Limb (tissue), 2 donors: ENCODE results near the gene OSER1.
"Not testable (repeated sequence)": the region's sequence is repeated elsewhere in the genome, so short reads cannot be mapped to it uniquely, and the experiment has no call there.

Source experiments
- DNase-seq, 2 donors: peaks; one replicate each; pipeline ENCODE4 v3.0.0-alpha.2; 2016; ENCODE audit errors: extremely low spot score in 2 of 2

The OSER1 gene

DNA sequence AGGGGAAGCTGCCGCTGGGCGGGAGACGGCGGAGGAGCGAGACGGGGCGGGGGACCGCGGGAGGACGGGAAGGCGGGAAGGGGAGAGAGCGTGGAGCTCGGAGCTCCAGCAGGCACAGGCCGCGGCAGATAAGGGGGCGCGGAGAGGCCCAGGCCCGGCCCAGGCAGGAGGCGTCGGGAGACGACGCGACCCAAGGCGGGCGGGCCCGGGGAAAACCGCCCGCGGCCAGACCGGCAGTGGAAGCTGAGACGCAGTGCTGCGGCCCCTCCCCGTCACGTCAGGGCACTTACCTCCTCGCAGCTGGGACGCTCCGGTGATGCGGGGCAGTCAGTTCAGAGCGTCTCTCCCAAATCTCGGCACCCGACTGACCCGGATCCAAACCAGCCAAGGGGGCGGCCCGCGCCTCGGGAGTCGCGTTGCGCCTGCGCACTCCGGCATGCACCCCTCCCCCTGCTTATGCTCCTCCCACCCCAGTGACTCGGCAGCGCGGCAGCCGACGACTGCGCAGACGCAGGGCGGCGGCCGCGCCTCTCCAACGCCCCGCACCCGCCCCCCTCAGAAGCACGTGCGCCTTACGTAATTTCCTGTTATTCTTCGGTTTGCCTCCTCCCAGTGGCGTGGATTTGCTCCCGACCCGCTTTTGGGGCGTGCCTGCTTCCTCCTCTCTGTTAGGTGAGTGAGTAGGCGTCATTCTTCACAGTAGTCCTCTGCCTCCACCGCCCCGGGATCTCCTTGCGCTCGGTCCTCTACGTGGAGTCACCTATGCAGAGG lies at the start of gene OSER1:
OSER1 (minus strand) TSS at position 366 of the 771 bp plus-strand sequence. CDS start 3,814 bp downstream, outside the sequence.
- peak; percentile 96 to 99 for DNase-seq

DNA sequence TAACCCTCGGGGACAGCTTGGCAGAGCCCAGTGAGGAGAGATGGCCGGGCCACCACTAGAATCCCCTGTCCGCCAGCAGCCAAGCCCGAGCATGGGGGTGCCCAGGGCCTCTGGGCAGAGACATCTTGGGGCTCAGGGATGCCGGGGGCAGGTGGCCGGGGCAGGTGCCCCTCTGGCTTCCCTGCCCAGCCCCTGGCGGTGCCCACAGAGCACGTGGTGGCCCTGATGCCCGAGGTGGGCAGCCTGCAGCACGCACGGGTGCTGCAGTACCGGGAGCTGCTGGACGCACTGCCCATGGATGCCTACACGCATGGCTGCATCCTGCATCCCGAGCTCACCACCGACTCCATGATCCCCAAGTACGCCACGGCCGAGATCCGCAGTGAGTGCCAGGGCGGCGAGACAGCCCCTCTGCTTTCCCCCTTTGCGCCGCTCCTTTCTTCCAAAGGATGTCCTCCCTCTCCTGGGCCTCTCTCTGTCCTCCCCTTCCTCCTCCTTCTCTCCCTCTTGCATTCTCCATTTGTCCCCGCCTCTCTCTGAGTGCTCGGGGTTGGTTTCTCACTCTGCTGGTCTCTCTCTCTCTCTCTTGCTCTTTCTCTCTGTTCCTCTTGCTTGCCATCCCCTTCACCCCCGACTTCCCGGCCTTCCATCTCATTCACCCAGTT lies 47.8 kb upstream of the OSER1 start:
- no peak for DNase-seq

DNA sequence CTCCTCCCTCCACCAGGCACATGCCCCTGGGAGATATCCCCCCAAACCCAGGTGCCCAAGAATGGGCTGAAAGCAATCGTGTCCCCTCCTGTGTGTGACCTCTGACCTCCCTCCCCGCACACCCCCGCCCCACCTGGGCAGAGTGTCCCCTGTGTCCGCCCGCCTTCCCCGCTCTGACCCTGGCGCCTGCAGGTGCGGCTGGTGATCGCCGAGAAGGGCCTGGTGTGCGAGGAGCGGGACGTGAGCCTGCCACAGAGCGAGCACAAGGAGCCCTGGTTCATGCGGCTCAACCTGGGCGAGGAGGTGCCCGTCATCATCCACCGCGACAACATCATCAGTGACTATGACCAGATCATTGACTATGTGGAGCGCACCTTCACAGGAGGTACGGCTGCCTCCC lies 46.4 kb upstream of the OSER1 start:
- no peak for DNase-seq

DNA sequence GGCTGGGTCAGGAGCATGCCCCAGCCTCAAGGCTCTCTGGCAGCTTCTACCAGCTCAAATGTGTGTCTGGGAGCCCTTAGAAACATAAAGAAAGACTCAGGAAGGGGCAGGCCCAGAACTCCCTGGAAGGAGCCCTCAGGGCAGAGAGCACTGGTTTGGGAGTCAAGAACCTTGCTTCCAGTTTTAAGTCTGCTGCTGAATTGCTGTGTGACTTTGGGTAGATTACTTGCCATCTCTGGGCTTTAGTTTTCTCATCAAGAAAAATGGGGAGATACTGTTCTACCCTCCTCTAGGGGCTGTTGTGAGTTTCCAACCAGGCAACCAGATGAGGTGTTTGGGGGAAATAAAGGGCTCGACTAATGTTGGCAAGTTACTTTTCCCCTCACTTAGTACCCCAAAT lies 45.4 kb upstream of the OSER1 start:
- no peak for DNase-seq

DNA sequence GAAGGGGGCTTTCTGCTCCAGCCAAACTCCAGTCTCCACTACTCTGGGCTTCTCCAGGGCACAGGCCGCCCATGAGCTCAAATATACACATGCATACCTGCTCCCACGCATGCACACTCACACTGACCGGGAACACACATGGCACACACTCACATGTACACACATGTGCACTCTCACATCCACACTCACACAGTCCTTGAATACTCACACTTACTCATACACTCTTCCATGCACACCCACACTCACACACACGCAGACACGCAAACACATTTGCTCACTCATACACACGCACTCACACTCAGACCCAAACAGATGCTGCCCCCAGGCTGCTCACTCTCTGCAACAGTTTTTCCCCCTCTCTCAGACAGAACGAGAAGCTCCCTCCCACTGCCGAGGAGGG lies 43.5 kb upstream of the OSER1 start:
- DNase-seq = no peak

DNA sequence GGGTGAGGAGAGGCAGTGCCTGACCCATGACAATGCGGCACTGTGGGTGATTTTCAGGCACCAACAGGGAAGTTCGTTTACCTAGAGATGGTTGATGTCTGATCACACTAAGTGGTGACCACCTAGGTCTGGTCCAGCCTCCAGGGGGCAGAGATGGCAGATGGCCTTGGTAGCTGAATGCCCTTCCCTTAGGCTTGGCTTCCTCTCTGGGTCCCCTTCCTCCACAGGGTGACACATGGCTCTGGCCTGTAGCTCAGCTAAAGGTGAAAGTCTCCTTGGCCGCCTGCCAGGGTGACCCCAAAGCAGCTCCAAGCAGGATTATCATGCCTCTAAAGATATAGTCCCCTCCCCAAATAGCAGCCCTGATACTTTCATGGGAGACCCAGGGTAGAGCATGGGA lies 43.0 kb upstream of the OSER1 start:
- DNase-seq = no peak

DNA sequence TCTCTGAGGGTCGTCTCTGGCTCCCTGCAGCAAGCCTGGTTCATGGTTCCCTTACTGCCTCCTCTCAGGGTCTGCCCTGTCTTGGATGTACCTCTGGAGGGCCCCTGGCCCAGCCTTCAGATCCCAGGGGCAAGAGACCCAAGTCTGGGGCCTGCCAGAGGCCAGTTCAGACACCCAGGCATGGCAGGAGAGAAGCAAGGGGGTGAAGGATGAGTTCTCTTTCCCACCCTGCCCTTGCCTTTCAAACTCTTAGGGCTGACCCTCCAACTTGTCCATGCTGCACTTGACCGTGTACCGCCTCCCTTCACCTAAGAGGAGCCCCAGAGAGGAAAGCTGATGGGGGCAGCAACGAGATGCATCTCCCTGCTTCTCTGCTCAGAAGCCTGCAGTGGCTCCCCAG lies 40.7 kb upstream of the OSER1 start:
- DNase-seq = no peak

DNA sequence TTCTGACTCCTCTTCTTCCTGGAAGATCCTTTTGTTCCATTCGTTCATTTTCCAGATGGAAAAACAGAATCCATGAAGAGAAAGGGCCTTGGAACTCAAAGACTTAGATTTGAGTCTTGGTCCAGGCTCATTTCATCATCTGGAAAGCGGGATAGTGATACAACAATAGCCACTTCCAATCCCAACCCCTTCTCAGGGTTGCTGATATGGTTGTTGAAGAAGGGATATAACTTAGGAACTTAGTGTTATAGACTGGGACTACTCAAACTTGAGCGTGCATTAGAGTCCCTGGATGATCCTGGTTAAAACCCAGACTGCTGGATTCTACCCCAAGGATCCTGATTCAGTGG lies 37.8 kb upstream of the OSER1 start:
- peak in 1 of 2 donors; percentile 5 for DNase-seq

DNA sequence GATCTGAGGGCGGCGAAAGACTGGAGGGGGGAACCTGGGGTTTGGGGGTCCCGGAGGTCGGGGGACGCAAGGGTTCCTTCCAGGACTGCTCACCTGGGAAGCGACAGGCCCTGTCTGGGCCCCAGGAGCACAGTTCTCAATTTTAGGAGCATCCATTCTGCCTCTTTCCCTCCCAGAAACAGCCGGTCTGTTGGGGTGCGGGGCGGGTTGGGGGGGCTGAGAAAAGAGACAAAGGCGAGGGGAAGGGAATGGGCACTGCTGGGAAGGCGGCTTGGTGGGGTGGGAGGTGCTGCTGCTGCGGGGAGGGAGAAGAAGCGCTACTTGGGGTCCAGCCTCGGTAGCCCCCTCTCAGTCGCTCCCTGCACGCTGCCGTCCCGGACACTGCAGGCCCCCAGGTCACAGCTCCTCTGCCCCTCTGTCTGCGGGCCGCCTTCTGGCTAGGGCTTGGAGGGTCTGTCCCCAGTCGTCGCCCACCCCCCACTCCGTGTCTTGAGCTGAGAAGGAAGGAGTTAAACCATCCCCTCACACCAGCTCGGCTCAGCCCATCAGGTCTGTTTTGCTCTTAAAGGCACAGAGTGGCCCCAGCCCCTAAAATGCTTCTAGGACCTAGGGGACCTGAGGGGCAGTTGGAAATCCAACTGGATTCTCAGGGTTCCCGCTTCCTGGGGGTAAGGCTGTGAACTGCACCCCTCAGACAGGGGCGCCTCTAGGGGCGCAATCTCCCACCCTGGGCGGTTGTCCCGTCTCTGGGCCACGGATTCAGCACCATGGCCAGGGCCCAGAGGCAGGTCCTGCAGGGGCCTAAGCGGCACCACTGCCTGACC lies 37.2 kb upstream of the OSER1 start:
- DNase-seq = peak in 1 of 2 donors; percentile 76

DNA sequence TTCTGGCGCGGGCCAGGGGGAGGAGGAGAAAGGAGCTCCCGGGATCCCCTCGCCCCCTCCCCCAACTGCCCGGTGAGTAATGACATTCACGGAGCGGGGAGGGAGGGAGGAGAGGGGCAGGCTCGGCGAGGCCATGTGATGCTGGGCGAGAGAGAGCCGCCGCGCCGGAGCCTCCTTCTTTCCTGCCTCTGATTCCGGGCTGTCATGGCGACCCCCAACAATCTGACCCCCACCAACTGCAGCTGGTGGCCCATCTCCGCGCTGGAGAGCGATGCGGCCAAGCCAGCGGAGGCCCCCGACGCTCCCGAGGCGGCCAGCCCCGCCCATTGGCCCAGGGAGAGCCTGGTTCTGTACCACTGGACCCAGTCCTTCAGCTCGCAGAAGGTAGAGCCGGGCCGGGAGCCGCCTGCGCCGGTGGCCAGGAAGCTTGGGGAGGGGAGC lies 36.6 kb upstream of the OSER1 start, which contains the start of gene GDAP1L1:
GDAP1L1 (plus strand) TSS at position 178 of the 441 bp plus-strand sequence; CDS start at position 205, 27 bp downstream.
- DNase-seq = peak in 1 of 2 donors; percentile 63

DNA sequence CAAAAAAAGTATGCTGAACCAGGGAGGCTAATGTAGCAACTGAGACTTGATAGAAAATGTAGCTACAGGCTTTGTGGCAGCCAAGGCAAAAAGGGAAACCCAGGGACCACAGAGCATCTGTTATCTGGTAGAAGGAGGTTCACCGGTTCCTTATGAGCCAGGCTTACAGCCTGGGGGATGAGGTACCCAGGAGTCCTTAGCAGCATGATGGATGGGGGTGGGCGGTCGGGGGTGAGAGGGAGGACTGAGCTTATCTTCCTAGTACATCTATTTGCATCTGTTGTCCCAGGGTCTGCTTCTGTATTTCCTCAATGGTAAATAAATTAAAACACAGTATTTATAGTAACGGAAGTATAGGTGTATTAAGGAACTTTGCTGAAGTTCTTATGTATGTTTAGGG lies 35.4 kb upstream of the OSER1 start:
- no peak for DNase-seq

DNA sequence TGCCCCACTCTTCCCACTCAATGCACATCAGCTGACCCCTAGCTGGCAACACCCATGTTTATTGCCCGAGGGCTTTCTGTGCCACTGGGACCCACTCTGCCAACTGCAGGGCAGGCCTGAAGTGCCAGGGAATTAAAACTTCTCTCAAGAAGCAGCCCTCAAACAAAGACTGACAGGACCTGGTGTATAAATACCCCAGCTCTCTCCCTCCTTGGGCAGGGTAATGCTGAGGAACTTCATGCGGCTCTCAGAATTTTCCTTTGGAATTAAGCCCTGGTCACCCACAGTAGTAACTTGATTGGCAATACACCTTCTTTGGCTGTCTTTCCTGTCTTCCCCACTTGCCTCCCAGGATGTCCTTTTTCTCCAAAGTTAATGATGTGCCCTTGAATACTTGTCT lies 31.2 kb upstream of the OSER1 start:
- no peak for DNase-seq

DNA sequence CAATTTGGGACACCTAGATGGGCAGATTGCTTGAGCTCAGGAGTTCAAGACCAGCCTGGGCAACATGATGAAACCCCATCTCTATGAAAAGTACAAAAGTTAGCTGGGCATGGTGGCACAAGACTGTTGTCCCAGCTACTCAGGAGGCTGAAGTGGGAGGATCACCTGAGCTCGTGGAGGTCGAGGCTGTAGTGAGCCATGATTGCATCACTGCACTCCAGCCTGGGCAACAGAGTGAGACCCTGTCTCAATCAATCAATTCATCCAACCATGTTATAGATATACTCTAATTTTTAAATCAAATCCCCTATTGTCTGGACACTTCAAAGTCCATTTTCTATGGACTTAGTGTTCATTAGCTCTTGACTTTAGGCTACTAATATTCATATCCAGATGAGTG lies 26.3 kb upstream of the OSER1 start:
- DNase-seq = not testable (repeated sequence)

DNA sequence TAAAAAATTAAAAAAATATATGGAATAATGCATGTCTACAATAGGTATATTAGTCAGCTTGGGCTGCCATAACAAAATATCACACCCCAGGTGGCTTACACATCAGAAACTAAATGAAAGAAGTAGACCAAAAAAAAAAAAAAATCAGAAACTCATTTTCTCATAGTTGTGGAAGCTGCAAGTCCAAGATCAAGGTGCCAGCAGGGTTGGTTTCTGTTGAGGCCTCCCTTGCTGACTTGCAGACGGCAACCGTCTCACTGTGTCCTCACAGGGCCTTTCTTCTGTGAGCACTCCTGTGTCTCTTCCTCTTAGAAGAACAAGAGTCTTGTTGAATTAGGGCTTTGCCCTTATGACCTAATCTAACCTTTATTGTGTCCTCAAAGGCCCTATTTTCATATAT lies 25.1 kb upstream of the OSER1 start:
- DNase-seq = no peak

DNA sequence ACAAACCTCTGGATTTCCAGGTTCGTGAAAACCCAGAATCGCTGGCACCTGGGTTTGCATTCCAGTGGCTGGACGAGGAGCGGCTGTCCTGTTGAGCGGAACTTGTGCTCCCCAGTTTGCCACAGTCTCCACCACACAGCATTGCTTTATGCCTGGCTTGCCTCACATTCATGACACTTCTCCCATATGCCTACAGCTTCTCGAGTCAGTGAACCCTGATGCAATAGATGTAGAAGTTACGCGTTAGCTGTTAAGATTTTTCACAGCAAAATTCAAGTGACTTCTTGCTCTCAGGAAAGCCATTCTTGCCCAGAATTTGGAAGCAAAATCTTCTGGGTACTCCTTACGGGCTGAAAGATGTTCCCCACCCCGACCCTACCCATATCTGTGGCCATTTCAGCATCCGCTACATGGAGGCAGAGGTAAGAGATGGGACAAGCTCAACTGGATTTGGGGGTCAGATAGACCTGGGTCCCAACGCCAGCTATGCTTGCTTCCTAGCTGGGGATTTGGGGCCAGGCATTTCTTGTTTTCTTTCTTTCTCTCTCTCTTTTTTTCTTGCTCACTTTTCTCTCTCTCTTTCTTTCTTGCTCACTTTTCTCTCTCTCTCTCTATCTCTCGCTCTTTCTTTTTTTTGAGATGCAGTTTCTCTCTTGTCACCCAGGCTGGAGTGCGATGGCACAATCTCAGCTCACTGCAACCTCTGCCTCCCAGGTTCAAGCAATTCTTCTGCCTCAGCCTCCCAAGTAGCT lies 24.2 kb upstream of the OSER1 start:
- no peak for DNase-seq

DNA sequence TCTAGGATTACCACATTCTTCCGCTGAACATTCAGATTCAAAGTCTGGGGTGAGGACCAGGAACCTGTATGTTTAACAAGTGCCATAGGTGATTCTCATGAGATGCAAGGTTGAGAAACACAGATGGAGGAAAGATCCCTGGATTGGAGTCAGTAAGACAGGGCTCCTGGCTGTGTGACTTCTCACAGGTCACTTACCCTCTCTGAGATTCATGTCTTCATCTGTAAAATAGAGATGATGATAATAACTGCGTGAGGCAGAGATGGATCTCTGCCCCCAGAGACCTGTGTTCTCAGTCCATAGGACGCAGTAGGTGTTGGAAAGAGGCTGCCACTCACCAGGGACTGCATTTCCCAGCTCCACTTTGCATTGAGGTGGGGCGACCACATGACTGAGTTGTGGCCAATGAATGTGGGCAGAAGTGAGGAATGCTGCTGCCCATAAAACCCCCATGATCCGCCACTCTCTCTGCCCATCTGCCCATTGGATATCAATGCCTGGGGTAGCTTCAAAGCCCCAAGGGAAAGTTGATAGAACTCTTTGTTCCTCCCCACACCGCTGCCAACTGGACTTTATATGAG lies 23.0 kb upstream of the OSER1 start:
- no peak for DNase-seq

DNA sequence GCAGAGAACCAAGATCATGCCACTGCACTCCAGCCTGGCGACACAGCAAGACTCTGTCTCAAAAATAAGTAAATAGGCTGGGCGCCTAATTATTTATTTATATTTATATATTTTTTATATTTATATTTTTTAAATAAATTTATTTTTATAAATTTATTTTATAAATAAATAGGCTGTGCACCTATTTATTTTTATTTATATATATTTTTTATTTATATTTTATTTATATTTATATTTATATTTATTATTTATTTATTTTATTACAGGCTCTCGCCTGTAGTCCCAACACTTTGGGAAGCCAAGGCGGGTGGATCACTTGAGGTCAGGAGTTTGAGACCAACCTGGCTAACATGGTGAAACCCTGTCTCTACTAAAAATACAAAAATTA lies 21.9 kb upstream of the OSER1 start:
- not testable (repeated sequence) for DNase-seq

DNA sequence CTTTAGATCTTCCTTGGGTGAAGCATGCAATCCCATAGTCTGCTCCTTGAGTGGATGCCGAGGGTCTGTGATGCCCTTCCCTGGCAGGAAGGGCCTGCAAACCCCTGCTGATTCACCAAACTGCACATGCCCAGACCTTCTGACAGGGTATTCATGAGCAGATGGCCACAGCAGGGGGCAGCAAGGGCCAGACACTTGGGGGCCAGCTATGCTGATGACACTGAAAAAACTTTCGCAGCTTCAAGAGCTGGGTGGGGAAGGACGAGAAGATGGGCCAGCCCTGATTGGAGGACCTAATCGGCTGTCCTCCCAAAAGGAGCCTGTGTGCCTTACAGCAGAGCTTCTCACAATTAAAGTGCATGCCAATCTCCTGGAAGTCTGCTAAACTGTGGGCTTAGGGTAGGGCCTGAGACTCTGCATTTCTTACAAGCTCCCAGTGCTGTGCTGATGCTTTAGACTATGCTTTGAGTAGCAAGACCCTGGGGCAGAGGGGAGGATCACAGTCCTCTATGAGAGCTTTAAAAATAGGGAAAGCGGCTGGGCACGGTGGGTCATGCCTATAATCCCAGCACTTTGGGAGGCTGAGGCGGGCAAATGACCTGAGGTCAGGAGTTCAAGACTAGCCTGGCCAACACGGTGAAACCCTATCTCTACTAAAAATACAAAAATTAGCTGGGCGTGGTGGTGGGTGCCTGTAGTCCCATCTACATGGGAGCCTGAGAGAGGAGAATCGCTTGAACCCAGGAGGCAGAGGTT lies 21.3 kb upstream of the OSER1 start:
- no peak for DNase-seq

DNA sequence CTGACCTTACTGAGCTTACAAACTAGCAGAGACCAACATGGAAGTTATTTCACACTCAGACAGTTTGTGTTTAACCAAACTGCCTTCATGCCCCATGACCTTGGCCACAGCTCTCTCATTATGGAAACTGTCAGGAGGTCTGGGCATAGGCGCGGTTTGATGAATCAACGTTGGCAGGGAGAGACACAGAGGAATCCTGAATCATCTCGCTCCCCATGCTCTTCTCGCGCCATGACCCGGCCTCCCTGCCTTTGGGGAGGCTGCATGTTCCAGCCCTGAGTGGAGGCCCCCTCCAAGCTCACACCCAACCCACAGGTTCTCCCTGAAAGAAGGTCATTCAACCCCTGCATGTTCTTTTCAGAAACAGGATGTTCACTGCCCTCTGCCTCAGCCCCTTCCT lies 20.6 kb upstream of the OSER1 start:
- DNase-seq = no peak
